Activated B cell treated with CpG ODN at 0.5 μM for 24 hours (primary cell): ENCODE results near the gene BTN1A1. TPM values are rescaled to one million over a fixed set of nuclear protein-coding genes. Genes with fewer than 3 reads are reported as not detected.

Source experiments
- ATAC-seq: fragments of 200-7000 bp; cut with Tn5 transposase; one replicate; pipeline ENCODE4 v1.10.0; 2021; ENCODE audit warnings: low read depth, mild to moderate bottlenecking, moderate library complexity
- CTCF ChIA-PET: fragments of 350-600 bp; sonication (Branson Sonifier 250); formaldehyde crosslinking; loops from one replicate; lab custom pipeline; 2021; ENCODE audit warnings: antibody characterized with exemption; lab: Charles Lee
- POLR2A ChIA-PET: fragments of 350-600 bp; sonication (Branson Sonifier 250); formaldehyde crosslinking; loops from one replicate; lab custom pipeline; 2021; ENCODE audit warnings: antibody characterized with exemption; lab: Charles Lee
- DNase-seq: peaks from one replicate; pipeline ENCODE4 v3.0.0; 2022
- H3K27ac Mint-ChIP-seq: one replicate; pipeline ENCODE4 v1.8.0; 2020; ENCODE audit warnings: mixed read lengths
- H3K27me3 Mint-ChIP-seq: one replicate; pipeline ENCODE4 v1.8.0; 2021; ENCODE audit warnings: mixed read lengths
- H3K36me3 Mint-ChIP-seq: one replicate; pipeline ENCODE4 v1.8.0; 2021; ENCODE audit warnings: low read depth, mixed read lengths
- H3K4me1 Mint-ChIP-seq: one replicate; pipeline ENCODE4 v1.8.0; 2021; ENCODE audit warnings: mixed read lengths
- H3K4me3 Mint-ChIP-seq: one replicate; pipeline ENCODE4 v1.8.0; 2020; ENCODE audit warnings: mild to moderate bottlenecking, mixed read lengths
- H3K9me3 Mint-ChIP-seq: one replicate; pipeline ENCODE4 v1.8.0; 2020; ENCODE audit warnings: mixed read lengths
- CTCF ChIP-seq: fragments of 200-600 bp; IDR thresholded peaks from one replicate; pipeline ENCODE4 v1.8.0; 2022; ENCODE audit warnings: antibody characterized with exemption, mild to moderate bottlenecking
- intact Hi-C: fragments of 100-400 bp; cut with micrococcal nuclease; formaldehyde crosslinking; loops from one replicate; pipeline ENCODE4 v1.15.1; 2024
- total RNA-seq: library from RNA; stranded (reverse); gene quantifications from 2 replicates; pipeline ENCODE4 v1.2.3, GENCODE V29; 2022

The BTN1A1 gene
- total RNA-seq, 1 donor from 2014 or later, result 0.18 TPM

DNA sequence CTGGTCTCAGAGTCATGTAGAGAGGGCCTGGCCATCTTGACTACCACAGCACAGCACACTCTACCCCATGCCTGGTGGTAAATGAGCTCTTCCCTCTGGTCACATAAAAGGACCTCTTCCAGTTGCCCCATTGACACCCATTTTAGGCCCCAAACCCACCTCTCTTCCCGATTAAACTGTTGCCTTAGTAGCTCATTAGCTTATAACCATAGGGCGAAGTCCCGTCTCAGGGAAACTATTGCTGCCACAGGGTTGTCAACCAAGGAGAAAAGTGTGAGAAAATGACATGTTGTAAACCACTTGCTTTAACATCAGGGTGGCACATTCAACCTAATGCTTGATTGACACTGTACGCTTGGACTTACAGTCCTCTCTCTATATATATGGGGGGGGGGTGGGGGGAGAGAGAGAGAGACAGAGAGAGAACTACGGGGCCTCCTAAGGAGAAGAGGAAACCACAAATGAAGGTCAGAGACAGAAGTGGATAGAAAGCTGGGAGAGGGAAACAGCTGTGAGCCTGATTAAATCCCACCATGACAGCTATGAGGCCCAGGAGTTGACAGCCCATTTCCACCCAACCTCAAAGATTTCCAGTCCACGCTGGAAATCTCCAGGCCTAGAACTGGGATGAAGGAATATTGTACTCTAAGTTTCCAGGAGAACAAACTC lies 14.9 kb upstream of the BTN1A1 start:
- DNase-seq (no peak), ATAC-seq (no peak)
- Mint-ChIP-seq H3K27me3 (no peaks in the 10 kb centered on the region), H3K36me3 (peaks cover 4% of the 10 kb centered on the region), H3K9me3 (peaks cover 6% of the 10 kb centered on the region), H3K4me1 (peaks cover 6% of the 10 kb centered on the region), H3K27ac (no peak overlapping the region), H3K4me3 (no peak overlapping the region)
- intact Hi-C loops, result no loop called here
- ChIA-PET POLR2A (interaction anchor here (1.2 to 1.7 kb wide), 2 partner anchors 11 kb away, joined by 3 to 5 read pairs; no protein-coding TSS in a partner anchor), CTCF (interaction anchor here (0.9 kb wide), 1 partner anchor 10 kb away, joined by 3 read pairs; no protein-coding TSS in a partner anchor)
- no peak for TF ChIP-seq CTCF

- DNase-seq, result no peak
- ChIA-PET CTCF (no interaction called here), POLR2A (no interaction called here)
- Mint-ChIP-seq H3K4me3 (no peak overlapping the region), H3K27me3 (no peaks in the 10 kb centered on the region), H3K36me3 (peaks cover 4% of the 10 kb centered on the region), H3K9me3 (peaks cover 6% of the 10 kb centered on the region), H3K4me1 (no peaks in the 10 kb centered on the region), H3K27ac (no peak overlapping the region)
- no peak for TF ChIP-seq CTCF
- intact Hi-C loops, result loop anchor here (2.0 kb wide), 1 partner anchor 16 kb away; no protein-coding TSS in a partner anchor
- no peak for ATAC-seq
These were observed 13.7 kb upstream of the BTN1A1 start for GRCh38 chr6:26486358-26486757.

DNA sequence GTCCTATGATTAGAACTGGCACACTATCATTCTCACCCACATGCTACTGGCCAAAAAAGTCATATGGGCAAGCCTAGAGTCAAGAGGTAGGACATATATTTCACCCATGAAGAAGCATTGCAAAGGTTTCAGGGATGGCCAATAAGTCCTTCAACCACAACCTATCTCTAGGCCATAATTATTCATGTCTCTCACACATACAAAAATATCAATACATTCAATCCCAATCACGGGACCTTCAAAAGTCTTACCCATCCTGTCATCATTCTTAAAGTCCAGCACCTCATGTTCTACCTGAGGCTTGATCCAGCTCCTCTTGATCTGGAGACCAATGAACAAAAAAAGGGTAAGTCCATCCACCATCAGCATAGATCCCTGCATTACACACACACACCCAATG lies 12.6 kb upstream of the BTN1A1 start:
- DNase-seq, result no peak
- intact Hi-C loops, result loop anchor here (2.0 kb wide), 1 partner anchor 15 kb away; no protein-coding TSS in a partner anchor
- H3K27me3 Mint-ChIP-seq, result no peaks in the 10 kb centered on the region
- no peaks in the 10 kb centered on the region for H3K4me1 Mint-ChIP-seq
- peaks cover 4% of the 10 kb centered on the region for H3K36me3 Mint-ChIP-seq
- TF ChIP-seq CTCF, result no peak
- no peak overlapping the region for H3K27ac Mint-ChIP-seq
- CTCF ChIA-PET, result no interaction called here
- POLR2A ChIA-PET, result no interaction called here
- H3K9me3 Mint-ChIP-seq, result peaks cover 6% of the 10 kb centered on the region
- no peak overlapping the region for H3K4me3 Mint-ChIP-seq
- no peak for ATAC-seq

GRCh38 chr6:26489996-26490964 lies 9.8 kb upstream of the BTN1A1 start:
- intact Hi-C loops, result no loop called here
- ChIA-PET POLR2A (interaction anchor here (1.2 kb wide), 1 partner anchor 16 kb away, joined by 6 read pairs; no protein-coding TSS in a partner anchor), CTCF (no interaction called here)
- DNase-seq (no peak), ATAC-seq (no peak)
- H3K4me3 Mint-ChIP-seq, result no peak overlapping the region
- peaks cover 4% of the 10 kb centered on the region for H3K36me3 Mint-ChIP-seq
- H3K9me3 Mint-ChIP-seq, result peaks cover 6% of the 10 kb centered on the region
- H3K4me1 Mint-ChIP-seq, result no peaks in the 10 kb centered on the region
- H3K27ac Mint-ChIP-seq, result no peak overlapping the region
- no peaks in the 10 kb centered on the region for H3K27me3 Mint-ChIP-seq
- TF ChIP-seq CTCF, result no peak

DNA sequence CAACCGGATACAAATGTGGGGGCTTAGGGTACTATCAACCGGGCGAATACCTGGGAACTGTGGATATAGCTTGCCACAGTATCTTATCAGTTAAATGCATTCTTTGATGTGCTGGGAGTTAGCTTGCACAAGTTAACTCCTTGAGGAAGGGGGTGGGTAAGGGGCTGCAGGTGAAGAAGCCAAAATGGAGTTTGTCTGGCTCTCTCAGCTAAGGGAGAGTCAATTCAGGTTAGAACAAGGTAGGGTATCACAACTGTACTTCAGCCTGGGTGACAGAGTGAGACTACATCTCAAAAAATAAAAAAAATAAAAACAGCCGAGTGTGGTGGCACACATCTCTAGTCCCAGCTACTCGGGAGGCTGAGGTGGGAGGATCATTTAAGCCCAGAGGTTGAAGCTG lies 8.5 kb upstream of the BTN1A1 start:
- TF ChIP-seq CTCF, result no peak
- ChIA-PET CTCF (no interaction called here), POLR2A (no interaction called here)
- Mint-ChIP-seq H3K4me3 (no peak overlapping the region), H3K36me3 (peaks cover 4% of the 10 kb centered on the region), H3K4me1 (no peaks in the 10 kb centered on the region), H3K27ac (no peak overlapping the region), H3K9me3 (peaks cover 6% of the 10 kb centered on the region), H3K27me3 (no peaks in the 10 kb centered on the region)
- DNase-seq (no peak), ATAC-seq (no peak)
- intact Hi-C loops, result no loop called here
